ENCODE results near the gene NRROS. TPM values are rescaled to one million over a fixed set of nuclear protein-coding genes. Genes with fewer than 3 reads are reported as not detected.
A peak's percentile ranks its signal among the peaks of the same experiment; 100 is the strongest.

Gene NRROS
- total and polyA plus RNA-seq, 10 of the 15 experiments (the other 5 are each of a cell fraction or from before 2014, with no cell fraction given), result 0.35 to 42.2 (median 12.6) TPM

DNA sequence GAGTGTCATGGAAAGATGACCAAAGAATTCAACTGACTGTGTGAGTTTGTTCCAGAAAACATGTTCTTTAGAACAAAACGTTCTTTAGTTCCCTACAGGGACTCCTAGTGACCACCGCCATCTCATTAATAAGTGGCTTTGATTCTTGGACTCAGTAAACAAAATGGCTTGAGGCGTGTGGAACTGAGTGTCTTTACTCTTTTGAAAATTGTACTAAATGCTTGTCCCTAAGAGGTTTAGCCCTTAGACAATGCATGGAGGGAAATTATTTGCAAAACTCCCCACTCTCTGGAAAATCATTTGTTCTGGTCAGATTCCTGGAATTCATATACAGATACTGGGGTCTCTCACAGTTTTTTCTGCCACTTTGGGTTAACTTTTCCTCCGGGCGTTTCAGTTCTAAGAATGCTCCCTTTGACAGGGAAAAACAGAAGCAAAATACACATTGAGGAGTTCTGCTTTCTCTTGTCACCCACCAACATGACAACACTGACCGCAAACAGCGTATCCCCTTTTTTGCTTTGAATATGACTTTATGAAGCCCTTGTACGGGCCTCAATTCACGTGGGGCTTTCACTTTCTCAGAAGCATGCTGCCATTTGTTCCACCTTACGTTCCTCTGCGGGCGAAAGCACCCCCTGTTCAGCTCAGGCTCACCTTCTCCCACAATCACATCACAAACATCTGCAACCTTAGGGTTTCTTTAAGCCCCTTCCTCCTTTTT is 15.3 kb upstream of the NRROS start (continued):
- no peak for TF ChIP-seq ZNF217 (IDR thresholded peaks at IDR 0.05)
- TF ChIP-seq NFYA (IDR thresholded peaks at IDR 0.05; ENCODE audit: borderline replicate concordance, low read depth, low read length), result no peak
- TF ChIP-seq STAT1 (conservative IDR thresholded peaks at IDR 0.05), result no peak
- no peak for TF ChIP-seq NFXL1 (IDR thresholded peaks at IDR 0.05; ENCODE audit: borderline replicate concordance)
- TF ChIP-seq NR2F1 (conservative IDR thresholded peaks at IDR 0.05), result peak; percentile 50
- TF ChIP-seq CEBPB (IDR thresholded peaks at IDR 0.05; ENCODE audit: borderline replicate concordance in 1 of 2, low read depth in 2 of 2, low read length in 2 of 2), result no peak; a peak in 1 of 4 replicates
- no peak for TF ChIP-seq BACH1 (IDR thresholded peaks at IDR 0.05; ENCODE audit: borderline replicate concordance)
- TF ChIP-seq, protein P1, sequence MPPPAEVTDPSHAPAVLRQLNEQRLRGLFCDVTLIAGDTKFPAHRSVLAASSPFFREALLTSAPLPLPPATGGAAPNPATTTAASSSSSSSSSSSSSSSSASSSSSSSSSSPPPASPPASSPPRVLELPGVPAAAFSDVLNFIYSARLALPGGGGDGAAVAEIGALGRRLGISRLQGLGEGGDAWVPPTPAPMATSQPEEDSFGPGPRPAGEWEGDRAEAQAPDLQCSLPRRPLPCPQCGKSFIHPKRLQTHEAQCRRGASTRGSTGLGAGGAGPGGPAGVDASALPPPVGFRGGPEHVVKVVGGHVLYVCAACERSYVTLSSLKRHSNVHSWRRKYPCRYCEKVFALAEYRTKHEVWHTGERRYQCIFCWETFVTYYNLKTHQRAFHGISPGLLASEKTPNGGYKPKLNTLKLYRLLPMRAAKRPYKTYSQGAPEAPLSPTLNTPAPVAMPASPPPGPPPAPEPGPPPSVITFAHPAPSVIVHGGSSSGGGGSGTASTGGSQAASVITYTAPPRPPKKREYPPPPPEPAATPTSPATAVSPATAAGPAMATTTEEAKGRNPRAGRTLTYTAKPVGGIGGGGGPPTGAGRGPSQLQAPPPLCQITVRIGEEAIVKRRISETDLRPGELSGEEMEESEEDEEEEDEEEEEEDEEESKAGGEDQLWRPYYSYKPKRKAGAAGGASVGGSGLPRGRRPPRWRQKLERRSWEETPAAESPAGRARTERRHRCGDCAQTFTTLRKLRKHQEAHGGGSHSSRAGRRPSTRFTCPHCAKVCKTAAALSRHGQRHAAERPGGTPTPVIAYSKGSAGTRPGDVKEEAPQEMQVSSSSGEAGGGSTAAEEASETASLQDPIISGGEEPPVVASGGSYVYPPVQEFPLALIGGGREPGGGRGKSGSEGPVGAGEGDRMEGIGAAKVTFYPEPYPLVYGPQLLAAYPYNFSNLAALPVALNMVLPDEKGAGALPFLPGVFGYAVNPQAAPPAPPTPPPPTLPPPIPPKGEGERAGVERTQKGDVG (CRISPR knock-in tag; IDR thresholded peaks at IDR 0.05), result no peak
- TF ChIP-seq ZNF622 (IDR thresholded peaks at IDR 0.05), result no peak
- no peak for TF ChIP-seq SREBF2 (IDR thresholded peaks at IDR 0.05; ENCODE audit: low read length)
- TF ChIP-seq, protein P2, sequence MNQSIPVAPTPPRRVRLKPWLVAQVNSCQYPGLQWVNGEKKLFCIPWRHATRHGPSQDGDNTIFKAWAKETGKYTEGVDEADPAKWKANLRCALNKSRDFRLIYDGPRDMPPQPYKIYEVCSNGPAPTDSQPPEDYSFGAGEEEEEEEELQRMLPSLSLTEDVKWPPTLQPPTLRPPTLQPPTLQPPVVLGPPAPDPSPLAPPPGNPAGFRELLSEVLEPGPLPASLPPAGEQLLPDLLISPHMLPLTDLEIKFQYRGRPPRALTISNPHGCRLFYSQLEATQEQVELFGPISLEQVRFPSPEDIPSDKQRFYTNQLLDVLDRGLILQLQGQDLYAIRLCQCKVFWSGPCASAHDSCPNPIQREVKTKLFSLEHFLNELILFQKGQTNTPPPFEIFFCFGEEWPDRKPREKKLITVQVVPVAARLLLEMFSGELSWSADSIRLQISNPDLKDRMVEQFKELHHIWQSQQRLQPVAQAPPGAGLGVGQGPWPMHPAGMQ (IDR thresholded peaks at IDR 0.05; ENCODE audit: borderline replicate concordance), result no peak
- 0 out of 2 replicates have a peak, but pooled peaks have one; percentile 41 for TF ChIP-seq MEF2A (IDR thresholded peaks at IDR 0.05; ENCODE audit: insufficient read depth, low read depth, low read length)
- TF ChIP-seq, protein P3, sequence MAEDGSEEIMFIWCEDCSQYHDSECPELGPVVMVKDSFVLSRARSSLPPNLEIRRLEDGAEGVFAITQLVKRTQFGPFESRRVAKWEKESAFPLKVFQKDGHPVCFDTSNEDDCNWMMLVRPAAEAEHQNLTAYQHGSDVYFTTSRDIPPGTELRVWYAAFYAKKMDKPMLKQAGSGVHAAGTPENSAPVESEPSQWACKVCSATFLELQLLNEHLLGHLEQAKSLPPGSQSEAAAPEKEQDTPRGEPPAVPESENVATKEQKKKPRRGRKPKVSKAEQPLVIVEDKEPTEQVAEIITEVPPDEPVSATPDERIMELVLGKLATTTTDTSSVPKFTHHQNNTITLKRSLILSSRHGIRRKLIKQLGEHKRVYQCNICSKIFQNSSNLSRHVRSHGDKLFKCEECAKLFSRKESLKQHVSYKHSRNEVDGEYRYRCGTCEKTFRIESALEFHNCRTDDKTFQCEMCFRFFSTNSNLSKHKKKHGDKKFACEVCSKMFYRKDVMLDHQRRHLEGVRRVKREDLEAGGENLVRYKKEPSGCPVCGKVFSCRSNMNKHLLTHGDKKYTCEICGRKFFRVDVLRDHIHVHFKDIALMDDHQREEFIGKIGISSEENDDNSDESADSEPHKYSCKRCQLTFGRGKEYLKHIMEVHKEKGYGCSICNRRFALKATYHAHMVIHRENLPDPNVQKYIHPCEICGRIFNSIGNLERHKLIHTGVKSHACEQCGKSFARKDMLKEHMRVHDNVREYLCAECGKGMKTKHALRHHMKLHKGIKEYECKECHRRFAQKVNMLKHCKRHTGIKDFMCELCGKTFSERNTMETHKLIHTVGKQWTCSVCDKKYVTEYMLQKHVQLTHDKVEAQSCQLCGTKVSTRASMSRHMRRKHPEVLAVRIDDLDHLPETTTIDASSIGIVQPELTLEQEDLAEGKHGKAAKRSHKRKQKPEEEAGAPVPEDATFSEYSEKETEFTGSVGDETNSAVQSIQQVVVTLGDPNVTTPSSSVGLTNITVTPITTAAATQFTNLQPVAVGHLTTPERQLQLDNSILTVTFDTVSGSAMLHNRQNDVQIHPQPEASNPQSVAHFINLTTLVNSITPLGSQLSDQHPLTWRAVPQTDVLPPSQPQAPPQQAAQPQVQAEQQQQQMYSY (CRISPR knock-in tag; IDR thresholded peaks at IDR 0.05), result no peak
- no peak for TF ChIP-seq ZNF207 (IDR thresholded peaks at IDR 0.05; ENCODE audit: borderline replicate concordance)
- TF ChIP-seq FOS (IDR thresholded peaks at IDR 0.05; ENCODE audit: borderline replicate concordance, extremely low read depth, insufficient read length), result no peak
- no peak for TF ChIP-seq BRCA1 (IDR thresholded peaks at IDR 0.05; ENCODE audit: low read depth, low read length)
- TF ChIP-seq, protein P4, sequence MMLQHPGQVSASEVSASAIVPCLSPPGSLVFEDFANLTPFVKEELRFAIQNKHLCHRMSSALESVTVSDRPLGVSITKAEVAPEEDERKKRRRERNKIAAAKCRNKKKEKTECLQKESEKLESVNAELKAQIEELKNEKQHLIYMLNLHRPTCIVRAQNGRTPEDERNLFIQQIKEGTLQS (IDR thresholded peaks at IDR 0.05; ENCODE audit: borderline replicate concordance, extremely low read depth, low read depth, low read length), result no peak
- TF ChIP-seq, protein P5, sequence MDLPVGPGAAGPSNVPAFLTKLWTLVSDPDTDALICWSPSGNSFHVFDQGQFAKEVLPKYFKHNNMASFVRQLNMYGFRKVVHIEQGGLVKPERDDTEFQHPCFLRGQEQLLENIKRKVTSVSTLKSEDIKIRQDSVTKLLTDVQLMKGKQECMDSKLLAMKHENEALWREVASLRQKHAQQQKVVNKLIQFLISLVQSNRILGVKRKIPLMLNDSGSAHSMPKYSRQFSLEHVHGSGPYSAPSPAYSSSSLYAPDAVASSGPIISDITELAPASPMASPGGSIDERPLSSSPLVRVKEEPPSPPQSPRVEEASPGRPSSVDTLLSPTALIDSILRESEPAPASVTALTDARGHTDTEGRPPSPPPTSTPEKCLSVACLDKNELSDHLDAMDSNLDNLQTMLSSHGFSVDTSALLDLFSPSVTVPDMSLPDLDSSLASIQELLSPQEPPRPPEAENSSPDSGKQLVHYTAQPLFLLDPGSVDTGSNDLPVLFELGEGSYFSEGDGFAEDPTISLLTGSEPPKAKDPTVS (IDR thresholded peaks at IDR 0.05; ENCODE audit: low read depth, low read length), result no peak
- peak; percentile 72; the same call in 1 of the 2 replicates for TF ChIP-seq MTA2 (IDR thresholded peaks at IDR 0.05; ENCODE audit: low read depth)
- no peak for TF ChIP-seq STAT3 (IDR thresholded peaks at IDR 0.05; ENCODE audit: low read depth, low read length)

Data from GM12878 (cell line).